Right hindlimb (tissue), 1 donor: ENCODE results near the gene C1orf35.

Experiments
- DNase-seq: peaks from one replicate; pipeline ENCODE4 v3.0.0-alpha.2; 2018

Gene C1orf35

DNA sequence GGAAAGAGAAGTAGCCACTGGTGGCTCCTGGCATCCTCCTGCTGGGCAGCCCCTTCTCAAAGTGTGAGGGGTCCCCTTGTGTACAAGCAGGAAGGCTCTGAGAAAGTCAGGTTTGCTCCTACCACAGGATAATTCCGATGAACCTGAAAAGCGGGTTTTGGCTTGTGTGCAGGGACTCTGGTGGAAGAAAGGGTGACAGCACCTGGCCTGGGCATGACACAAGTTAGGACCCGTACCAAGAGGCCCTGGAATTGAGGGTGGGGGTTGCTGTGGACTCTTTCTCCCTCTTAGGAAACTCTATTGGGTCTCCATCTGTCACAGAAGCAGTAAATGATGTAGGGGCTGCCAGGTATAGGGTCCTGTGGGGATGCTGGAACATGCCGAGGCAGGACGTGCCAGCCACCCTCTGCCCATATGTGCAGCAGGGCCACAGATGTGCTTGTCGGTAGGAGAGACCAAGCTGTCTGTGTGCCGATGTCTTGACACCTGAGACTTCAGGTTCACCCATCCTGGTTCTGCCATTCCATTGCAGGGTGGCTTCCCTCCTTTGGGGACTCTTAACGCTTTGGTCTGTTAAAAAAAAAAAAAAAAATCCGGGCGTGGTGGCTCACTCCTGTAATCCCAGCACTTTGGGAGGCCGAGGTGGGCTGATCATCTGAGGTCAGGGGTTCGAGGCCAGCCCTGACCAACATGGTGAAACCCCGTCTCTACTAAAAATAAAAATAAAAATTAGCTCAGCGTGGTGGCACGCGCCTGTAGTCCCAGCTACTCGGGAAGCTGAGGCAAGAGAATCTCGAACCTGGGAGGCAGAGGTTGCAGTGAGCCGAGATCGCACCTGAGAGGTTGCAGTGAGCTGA is 9.8 kb downstream of the C1orf35 start:
- DNase-seq: no peak

DNA sequence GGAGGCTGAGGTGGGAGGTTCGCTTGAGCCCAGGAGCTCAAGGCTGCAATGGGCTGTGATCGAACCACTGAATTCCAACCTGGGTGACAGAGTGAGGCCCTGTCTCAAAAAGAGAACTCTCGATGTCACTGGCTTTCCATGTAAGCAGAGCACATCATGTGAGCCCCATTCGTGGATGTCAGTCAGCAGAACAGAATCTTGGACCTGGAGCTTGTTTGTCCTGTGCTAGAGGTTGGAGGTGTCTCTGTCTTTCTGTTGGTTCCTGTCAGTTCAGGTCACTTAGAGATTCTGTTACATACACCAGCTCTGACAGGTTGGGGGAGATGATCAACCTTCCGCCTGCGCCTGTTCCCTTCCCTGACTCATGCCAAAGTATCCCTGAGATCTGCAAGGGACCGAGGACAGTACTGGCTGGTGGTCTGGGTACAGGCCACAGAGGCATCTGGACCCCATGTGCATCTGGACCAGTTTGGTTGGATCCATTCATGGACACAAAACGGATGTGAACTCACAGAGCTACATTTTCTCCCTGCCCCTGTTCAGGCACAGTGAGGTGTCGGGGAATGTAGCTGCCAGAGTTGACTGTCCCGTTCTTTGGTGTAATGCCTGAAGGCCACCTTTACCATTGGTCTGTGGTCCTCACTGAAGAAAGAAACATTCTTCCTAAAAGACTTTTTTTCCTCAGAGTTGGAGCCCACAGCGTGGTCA is 10.6 kb downstream of the C1orf35 start:
- DNase-seq: peak; percentile 9

- no peak for DNase-seq
Observed at GRCh38 chr1:228091084-228091483, 12.0 kb downstream of the C1orf35 start.

GRCh38 chr1:228090613-228091081 is 12.5 kb downstream of the C1orf35 start:
- DNase-seq: no peak

- peak; percentile 17 for DNase-seq
Observed at GRCh38 chr1:228089519-228090380, 13.4 kb downstream of the C1orf35 start.

DNA sequence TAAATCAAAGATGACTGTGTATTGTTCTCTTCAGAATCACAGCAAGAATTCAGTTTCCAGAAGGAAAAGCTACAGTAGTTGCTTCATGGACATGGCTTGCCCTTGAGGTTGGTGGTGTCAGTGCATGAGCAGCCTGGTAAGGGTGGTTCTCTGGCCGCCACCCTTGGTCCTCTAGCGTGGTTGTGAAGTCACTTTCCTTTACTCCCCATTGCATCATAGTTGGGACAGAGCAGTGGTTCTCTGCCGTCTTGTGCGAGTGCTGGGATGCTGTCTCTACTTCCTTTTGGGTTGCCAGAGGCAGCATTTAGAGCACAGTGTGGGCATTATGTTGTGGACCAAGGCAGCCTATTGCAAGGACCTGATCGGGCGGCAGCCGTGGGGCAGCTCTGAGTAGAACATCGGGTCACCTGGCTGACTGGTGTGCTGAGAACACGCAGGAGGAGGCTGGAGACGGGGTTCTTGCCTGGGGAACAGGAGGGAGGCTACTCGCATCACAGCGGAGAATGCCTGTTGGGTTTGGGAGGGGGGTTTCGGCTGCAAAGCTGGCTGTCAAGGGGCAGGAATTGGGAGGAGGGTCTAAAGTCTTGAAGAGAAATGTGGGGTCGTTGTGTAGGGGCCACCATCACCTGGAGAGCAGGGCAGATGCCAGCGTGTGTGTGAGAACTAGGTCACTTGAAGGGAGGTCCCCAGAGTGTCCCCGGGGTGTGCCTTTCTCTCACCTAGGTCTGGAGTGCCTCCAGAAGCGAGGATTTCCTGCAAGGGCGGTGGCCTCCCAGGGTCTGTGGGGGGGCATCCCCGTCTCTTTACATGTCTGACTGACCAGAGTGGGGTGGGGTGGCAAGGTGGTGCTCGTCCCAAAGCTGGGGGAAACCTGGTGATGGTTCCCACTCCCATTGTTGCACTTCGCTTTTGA is 14.3 kb downstream of the C1orf35 start:
- no peak for DNase-seq

DNA sequence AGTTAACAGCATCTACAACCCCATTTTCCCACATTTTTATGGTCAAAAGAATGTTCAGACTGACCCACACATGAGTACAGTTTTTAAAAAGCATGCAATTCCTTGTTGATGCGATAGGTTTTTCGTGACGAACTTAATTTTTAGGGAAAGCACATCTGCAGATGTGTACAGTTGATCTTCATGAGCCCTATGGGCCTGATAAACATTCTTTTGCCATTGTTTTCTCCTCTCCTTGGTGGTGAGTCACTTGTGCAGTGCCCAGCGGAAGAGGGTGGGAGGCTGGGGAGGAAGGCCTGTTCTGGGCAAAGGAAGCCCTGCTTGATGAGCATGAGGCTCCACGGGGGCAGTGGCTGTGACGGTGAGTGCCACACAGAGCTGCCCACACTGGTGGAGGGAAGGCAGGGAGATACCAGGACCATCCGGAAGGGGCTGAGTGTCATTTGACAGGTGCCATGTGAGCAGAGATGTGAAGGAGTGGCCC is 15.3 kb downstream of the C1orf35 start:
- no peak for DNase-seq

GRCh38 chr1:228085287-228085951 is 17.7 kb downstream of the C1orf35 start:
- no peak for DNase-seq

DNA sequence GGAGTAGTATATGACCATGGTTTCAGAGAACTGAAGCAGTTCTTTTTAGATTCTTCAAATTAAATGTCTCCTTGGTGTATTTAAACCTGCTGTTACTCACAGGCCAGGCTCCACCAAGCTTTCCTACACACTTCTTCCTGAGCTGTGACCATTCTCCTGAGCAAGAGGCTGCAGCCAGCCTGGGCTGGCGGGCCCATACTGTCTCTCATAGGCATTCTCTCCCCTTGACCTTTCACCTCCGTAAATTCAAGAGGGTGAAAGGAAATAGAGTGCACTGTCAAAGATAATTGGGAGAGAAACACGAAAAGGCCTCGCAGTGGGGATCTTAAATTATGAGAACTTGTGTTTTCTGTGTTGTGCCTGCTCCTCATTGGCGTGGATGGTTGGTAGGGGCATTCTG is 18.3 kb downstream of the C1orf35 start:
- DNase-seq: no peak

- no peak for DNase-seq
Observed at GRCh38 chr1:228084325-228084724, 18.8 kb downstream of the C1orf35 start.

- DNase-seq: no peak
Observed at GRCh38 chr1:228083871-228084278, 19.2 kb downstream of the C1orf35 start.

GRCh38 chr1:228082918-228083870 is 19.9 kb downstream of the C1orf35 start:
- DNase-seq: peak; percentile 76

- peak; percentile 95 for DNase-seq
Observed at GRCh38 chr1:228082214-228082917, 20.8 kb downstream of the C1orf35 start, which contains the start of gene ARF1. Gene ARF1 (plus strand): TSS chr1:228082708. CDS start chr1:228097115, 14,407 bp downstream.

- peak; percentile 55 for DNase-seq
Observed at GRCh38 chr1:228081578-228082213, 21.4 kb downstream of the C1orf35 start.

DNA sequence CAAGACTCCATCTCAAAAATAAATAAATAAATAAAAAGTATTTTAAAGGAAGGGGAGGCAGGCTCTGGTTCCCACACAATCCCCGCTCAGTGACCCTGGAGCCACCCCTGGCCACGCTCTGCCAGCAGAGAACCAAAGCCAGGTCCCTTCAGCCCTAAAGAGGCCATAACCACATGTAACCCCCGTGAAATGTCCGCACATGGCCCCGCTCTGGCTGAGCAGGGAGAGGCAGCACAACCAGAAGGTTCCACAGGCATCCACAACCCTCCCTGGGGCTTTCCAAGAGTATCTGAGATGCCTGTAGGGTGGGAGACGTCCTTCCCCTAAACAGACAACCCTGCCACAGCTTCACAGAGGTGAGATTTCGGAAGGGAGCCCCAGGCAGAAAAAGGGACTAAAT is 22.0 kb downstream of the C1orf35 start:
- no peak for DNase-seq

GRCh38 chr1:228079601-228080263 is 23.4 kb downstream of the C1orf35 start:
- DNase-seq: no peak

GRCh38 chr1:228079013-228079412 is 24.1 kb downstream of the C1orf35 start:
- no peak for DNase-seq
